ENCODE data around the gene ALDH3B2. TPM values are rescaled to one million over a fixed set of nuclear protein-coding genes. Genes with fewer than 3 reads are reported as not detected.
"Not testable (repeated sequence)": the region's sequence is repeated elsewhere in the genome, so short reads cannot be mapped to it uniquely, and the experiment has no call there.

ALDH3B2 gene
- total RNA-seq, 3 donors from 2014 or later = 0.32 to 62.3 (median 44.1) TPM

DNA sequence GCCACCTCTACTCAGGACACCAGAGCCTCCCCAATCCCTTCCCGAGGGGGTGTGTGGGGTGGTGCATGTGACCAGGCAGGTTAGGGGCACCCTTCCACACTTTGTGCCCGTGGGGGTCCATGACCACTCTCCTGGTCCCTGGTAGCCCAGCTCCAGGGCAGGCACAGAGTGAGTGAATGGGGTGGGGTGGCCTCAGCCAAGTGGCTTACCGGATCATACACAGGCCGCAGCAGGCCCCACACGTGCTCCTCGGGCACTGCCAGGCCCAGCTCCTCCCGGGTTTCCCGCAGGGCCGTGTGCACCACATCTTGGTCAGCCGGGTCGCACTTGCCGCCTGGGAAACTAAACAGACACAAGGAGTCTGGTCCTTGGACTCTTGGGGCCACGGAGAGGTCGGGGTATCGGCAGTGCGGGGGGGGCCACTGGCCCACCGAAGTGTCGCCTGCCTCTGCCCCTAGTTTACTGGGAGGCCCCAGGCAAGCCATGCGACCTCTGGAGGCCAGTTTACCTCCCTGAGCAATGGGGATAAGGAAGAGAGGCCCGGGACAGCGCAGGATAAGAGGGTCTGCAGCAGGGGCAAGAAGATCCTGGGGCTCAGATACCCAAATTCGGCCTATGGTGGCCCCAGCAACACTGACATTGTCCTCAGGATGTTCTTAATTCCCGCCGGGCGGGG lies 45.6 kb downstream of the ALDH3B2 start:
- no peak for TF ChIP-seq POLR2AphosphoS5 (IDR thresholded peaks at IDR 0.05)
- TF ChIP-seq, protein P1, sequence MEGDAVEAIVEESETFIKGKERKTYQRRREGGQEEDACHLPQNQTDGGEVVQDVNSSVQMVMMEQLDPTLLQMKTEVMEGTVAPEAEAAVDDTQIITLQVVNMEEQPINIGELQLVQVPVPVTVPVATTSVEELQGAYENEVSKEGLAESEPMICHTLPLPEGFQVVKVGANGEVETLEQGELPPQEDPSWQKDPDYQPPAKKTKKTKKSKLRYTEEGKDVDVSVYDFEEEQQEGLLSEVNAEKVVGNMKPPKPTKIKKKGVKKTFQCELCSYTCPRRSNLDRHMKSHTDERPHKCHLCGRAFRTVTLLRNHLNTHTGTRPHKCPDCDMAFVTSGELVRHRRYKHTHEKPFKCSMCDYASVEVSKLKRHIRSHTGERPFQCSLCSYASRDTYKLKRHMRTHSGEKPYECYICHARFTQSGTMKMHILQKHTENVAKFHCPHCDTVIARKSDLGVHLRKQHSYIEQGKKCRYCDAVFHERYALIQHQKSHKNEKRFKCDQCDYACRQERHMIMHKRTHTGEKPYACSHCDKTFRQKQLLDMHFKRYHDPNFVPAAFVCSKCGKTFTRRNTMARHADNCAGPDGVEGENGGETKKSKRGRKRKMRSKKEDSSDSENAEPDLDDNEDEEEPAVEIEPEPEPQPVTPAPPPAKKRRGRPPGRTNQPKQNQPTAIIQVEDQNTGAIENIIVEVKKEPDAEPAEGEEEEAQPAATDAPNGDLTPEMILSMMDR (IDR thresholded peaks at IDR 0.05) = no peak
- no peak for TF ChIP-seq POLR2A (IDR thresholded peaks at IDR 0.05)
- no peak for DNase-seq (ENCODE audit: low spot score in 2 of 2)
- intact Hi-C loops (cut with DNase I; ENCODE audit: low total_unique reads) = no loop called here
- H3K9me3 ChIP-seq = no peaks in the 10 kb centered on the region
- peak overlapping the region; percentile 93 to 99 for H3K27ac ChIP-seq
- H3K4me3 ChIP-seq = peak overlapping the region; percentile 52 to 86 (median 72)
- no peaks in the 10 kb centered on the region for H3K36me3 ChIP-seq
- no peaks in the 10 kb centered on the region for H3K4me1 ChIP-seq
- H3K27me3 ChIP-seq = no peaks in the 10 kb centered on the region

DNA sequence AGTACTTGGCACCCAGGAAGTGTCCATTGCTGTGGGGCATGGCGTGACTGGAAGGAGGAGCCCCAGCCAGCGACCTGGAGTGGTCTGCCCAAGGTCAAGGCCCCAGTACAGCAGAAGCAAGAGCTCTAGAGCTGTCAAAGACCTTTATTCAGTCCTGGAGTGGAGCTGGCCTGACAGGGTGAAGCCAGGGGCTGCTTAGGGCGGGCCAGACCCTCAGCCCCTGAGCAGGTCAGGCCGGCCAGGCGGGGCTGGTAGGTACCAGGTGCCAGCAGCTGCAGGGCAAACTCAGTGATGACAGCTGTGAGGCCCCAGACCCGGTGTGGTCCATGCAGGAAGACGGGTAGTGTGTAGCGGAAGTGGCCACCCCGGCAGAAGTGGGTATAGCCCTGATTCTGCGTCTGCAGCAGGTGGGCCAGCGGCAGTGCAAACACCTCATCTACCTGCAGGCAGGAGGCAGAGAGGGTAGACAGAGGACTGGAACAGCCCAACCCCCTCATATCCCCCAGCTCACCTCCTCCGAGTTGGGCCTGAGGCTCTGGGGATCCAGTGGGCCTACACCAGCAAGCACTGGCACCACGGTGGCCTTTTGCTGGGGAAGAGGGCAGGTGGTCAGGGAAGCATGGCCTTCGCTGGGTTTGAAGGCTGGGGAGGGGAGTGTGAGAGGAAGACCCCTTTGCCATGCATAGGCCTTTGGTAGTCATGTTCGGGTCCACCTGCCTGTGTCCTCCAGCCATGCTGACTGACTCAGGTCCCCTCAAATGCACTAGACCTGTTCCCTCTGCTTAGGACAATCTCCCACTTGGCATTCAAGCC lies 46.4 kb downstream of the ALDH3B2 start:
- no peaks in the 10 kb centered on the region for H3K4me1 ChIP-seq
- DNase-seq (ENCODE audit: low spot score in 2 of 2) = no peak
- no peaks in the 10 kb centered on the region for H3K27me3 ChIP-seq
- H3K4me3 ChIP-seq = no peak overlapping the region
- no peaks in the 10 kb centered on the region for H3K36me3 ChIP-seq
- peak overlapping the region; percentile 18 to 99 for H3K27ac ChIP-seq
- intact Hi-C loops (cut with DNase I; ENCODE audit: low total_unique reads) = no loop called here
- no peaks in the 10 kb centered on the region for H3K9me3 ChIP-seq
- TF ChIP-seq POLR2A (IDR thresholded peaks at IDR 0.05) = no peak
- no peak for TF ChIP-seq POLR2AphosphoS5 (IDR thresholded peaks at IDR 0.05)
- TF ChIP-seq, protein P1 (IDR thresholded peaks at IDR 0.05) = no peak

DNA sequence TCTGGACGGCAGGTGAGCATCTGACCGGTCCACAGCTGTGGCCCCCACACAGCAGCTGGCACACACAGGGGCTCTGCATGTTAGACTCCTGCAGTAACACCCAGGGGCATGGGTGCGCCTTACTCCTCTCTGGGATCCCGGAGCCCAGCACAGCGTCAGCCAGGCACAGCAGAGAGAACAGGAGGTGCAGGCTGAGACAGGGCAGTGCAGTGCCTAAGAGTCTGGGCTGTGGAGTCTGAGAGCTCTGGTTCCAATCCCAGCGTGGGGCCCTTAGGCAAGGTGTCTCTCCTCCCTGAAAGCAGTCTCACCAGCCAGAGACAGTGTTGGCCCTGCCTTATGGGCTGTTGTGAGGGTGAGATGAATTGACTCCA lies 47.0 kb downstream of the ALDH3B2 start:
- intact Hi-C loops (cut with DNase I; ENCODE audit: low total_unique reads) = no loop called here
- no peak for DNase-seq (ENCODE audit: low spot score in 2 of 2)

DNA sequence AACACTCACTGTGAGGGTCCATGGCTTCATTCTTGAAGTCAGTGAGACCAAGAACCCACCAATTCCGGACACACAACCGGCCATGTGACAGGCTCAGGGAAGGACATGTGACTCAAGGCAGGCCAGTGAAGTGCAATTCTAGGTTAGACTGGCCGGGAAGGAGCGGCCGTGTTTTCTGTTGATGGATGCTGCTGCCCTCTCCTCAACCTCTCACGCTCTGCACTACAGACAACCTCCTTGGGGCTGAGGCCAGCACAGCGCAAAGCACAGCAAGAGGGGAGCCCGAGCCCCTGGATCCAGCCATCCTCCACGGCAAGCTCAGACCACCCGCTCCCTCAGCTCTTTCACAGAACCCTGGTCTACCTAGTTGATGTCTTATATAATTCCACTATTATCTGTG lies 47.5 kb downstream of the ALDH3B2 start:
- Histone ChIP-seq H3K4me3 (no peak overlapping the region), H3K27ac (no peak overlapping the region), H3K27me3 (no peaks in the 10 kb centered on the region), H3K36me3 (no peaks in the 10 kb centered on the region), H3K4me1 (no peaks in the 10 kb centered on the region), H3K9me3 (no peaks in the 10 kb centered on the region)
- intact Hi-C loops (cut with DNase I; ENCODE audit: low total_unique reads) = no loop called here
- TF ChIP-seq POLR2A (IDR thresholded peaks at IDR 0.05) (no peak), POLR2AphosphoS5 (IDR thresholded peaks at IDR 0.05) (no peak)
- TF ChIP-seq, protein P1 (IDR thresholded peaks at IDR 0.05) = no peak
- DNase-seq (ENCODE audit: low spot score in 2 of 2) = no peak

More for the DNA sequence above, 47.0 kb downstream of the ALDH3B2 start:
- Histone ChIP-seq H3K36me3 (no peaks in the 10 kb centered on the region), H3K9me3 (no peaks in the 10 kb centered on the region), H3K27ac (peak overlapping the region; percentile 10 to 18), H3K4me3 (no peak overlapping the region), H3K27me3 (no peaks in the 10 kb centered on the region), H3K4me1 (no peaks in the 10 kb centered on the region)
- TF ChIP-seq, protein P1 (IDR thresholded peaks at IDR 0.05) = no peak
- TF ChIP-seq POLR2A (IDR thresholded peaks at IDR 0.05) (no peak), POLR2AphosphoS5 (IDR thresholded peaks at IDR 0.05) (no peak)

DNA sequence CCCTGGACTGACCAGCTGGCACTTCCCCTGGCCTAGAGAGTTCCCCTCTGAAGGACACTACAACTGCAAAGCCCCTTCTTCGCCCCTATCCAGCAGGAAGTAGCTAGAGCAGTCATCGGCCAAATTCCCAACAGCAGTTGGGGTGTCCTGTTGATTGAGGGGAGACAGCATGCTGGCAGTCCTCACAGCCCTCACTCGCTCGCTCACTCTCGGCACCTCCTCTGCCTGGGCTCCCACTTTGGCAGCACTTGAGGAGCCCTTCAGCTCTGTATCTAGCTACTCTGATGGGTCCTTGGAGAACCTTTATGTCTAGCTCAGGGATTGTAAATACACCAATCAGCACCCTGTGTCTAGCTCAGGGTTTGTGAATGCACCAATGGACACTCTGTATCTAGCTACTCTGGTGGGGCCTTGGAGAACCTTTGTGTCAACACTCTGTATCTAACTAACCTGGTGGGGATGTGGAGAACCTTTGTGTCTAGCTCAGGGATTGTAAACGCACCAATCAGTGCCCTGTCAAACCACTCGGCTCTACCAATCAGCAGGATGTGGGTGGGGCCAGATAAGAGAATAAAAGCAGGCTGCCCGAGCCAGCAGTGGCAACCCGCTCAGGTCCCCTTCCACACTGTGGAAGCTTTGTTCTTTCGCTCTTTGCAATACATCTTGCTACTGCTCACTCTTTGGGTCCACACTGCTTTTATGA lies 48.1 kb downstream of the ALDH3B2 start:
- H3K4me1 ChIP-seq; H3K27me3 ChIP-seq; H3K27ac ChIP-seq; DNase-seq (ENCODE audit: low spot score in 2 of 2); H3K36me3 ChIP-seq; H3K4me3 ChIP-seq; intact Hi-C loops (cut with DNase I; ENCODE audit: low total_unique reads); H3K9me3 ChIP-seq: not testable (repeated sequence)

DNA sequence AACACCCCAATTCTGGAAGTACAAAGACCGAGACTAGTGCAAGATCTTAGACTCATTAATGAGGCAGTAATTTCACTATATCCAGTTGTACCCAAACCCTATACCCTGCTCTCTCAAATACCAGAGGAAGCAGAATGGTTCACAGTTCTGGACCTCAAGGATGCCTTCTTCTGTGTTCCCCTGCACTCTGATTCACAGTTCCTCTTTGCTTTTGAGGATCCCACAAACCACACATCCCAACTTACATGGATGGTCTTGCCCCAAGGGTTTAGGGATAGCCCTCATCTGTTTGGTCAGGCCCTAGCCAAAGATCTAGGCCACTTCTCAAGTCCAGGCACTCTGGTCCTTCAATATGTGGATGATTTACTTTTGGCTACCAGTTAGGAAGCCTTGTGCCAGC lies 50.6 kb downstream of the ALDH3B2 start:
- H3K27ac ChIP-seq; intact Hi-C loops (cut with DNase I; ENCODE audit: low total_unique reads); DNase-seq (ENCODE audit: low spot score in 2 of 2); H3K9me3 ChIP-seq; H3K36me3 ChIP-seq; H3K27me3 ChIP-seq; H3K4me1 ChIP-seq; H3K4me3 ChIP-seq: not testable (repeated sequence)

DNA sequence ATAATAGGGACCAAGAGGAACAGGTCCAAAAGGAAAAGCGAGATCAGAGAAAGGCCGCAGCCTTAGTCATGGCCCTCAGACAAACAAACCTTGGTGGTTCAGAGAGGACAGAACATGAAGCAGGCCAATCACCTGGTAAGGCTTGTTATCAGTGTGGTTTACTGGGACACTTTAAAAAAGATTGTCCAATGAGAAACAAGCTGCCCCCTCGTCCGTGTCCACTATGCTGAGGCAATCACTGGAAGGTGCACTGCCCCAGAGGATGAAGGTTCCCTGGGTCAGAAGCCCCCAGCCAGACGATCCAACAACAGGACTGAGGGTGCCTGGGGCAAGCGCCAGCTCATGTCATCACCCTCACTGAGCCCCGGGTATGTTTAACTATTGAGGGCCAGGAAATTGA lies 51.5 kb downstream of the ALDH3B2 start:
- not testable (repeated sequence) for H3K9me3 ChIP-seq; DNase-seq (ENCODE audit: low spot score in 2 of 2)

DNA sequence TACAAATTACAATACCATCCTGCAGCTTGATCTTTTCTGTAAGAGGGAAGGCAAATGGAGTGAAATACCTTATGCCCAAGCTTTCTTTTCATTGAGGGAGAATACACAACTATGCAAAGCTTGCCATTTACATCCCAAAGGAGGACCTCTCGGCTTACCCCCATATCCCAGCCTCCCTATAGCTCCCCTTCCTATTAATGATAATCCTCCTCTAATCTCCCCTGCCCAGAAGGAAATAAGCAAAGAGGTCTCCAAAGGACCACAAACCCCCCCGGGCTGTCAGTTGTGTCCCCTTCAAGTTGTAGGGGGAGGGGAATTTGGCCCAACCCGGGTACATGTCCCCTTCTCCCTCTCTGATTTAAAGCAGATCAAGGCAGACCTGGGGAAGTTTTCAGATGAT lies 52.5 kb downstream of the ALDH3B2 start:
- DNase-seq (ENCODE audit: low spot score in 2 of 2); H3K4me3 ChIP-seq; H3K36me3 ChIP-seq; H3K27ac ChIP-seq; H3K9me3 ChIP-seq; H3K27me3 ChIP-seq; intact Hi-C loops (cut with DNase I; ENCODE audit: low total_unique reads); H3K4me1 ChIP-seq: not testable (repeated sequence)

More for the DNA sequence above, 51.5 kb downstream of the ALDH3B2 start:
- H3K27ac ChIP-seq; H3K4me3 ChIP-seq; H3K27me3 ChIP-seq; H3K4me1 ChIP-seq; intact Hi-C loops (cut with DNase I; ENCODE audit: low total_unique reads); H3K36me3 ChIP-seq: not testable (repeated sequence)

Data from breast epithelium (tissue), 4 donors.